GM12878 (cell line): Measurements from ENCODE around the gene RAB24. TPM values are rescaled to one million over a fixed set of nuclear protein-coding genes. Genes with fewer than 3 reads are reported as not detected.

Source experiments
- ATAC-seq: fragments of 200-7000 bp; cut with Tn5 transposase; 3 replicates; pipeline ENCODE4 v1.9.1; 2020; ENCODE audit warnings: mild to moderate bottlenecking, moderate library complexity
- BruUV-seq: library from RNA; stranded (reverse); fragments of 400-500 nt; replicated peaks from 2 replicates; lab custom pipeline; 2021; lab: Mats Ljungman, UMichigan
- CTCF ChIA-PET: fragments of 300-600 bp; sonication (Branson Sonifier 250); formaldehyde crosslinking; extraction: SDS; loops from one replicate; lab custom pipeline; 2021; ENCODE audit warnings: inconsistent platforms; lab: Yijun Ruan, JAX
- POLR2A ChIA-PET: fragments of 350-600 bp; formaldehyde crosslinking; extraction: SDS; loops from one replicate; lab custom pipeline; 2021; ENCODE audit warnings: inconsistent platforms; lab: Charles Lee
- RAD21 ChIA-PET: fragments of 300-600 bp; sonication (Branson Sonifier 250); formaldehyde crosslinking; loops from one replicate; lab custom pipeline; 2023; ENCODE audit warnings: antibody characterized with exemption; ENCODE audit not compliant: unreplicated experiment; lab: Charles Lee
- SMC1A ChIA-PET: fragments of 300-600 bp; sonication (Branson Sonifier 250); formaldehyde crosslinking; loops from one replicate; lab custom pipeline; 2023; ENCODE audit not compliant: unreplicated experiment, uncharacterized antibody; lab: Charles Lee
- DNase-seq: peaks from one replicate; pipeline ENCODE4 v3.0.0-alpha.2; 2011; ENCODE audit warnings: low read depth, low spot score
- FAIRE-seq: peaks from 3 replicates; lab custom pipeline; 2011; peaks lifted over from hg19 to GRCh38; lab: Jason Lieb, UNC
- H2AFZ ChIP-seq: 2 replicates; pipeline ENCODE4 v1.6.0; 2011; ENCODE audit warnings: low read depth, low read length, control low read depth; ENCODE audit not compliant: control insufficient read depth
- H3K27ac ChIP-seq: 2 replicates; pipeline ENCODE4 v1.5.1; 2011; ENCODE audit warnings: control low read depth; ENCODE audit not compliant: control insufficient read depth, insufficient read depth
- H3K27me3 ChIP-seq, 2 experiments: replicated peaks in 1 of 2; 2 replicates each; pipeline versions ENCODE4 v1.6.0 to v1.6.1; 2011; ENCODE audit warnings: low read length in 1 of 2; ENCODE audit not compliant: control insufficient read depth in 2 of 2, insufficient read depth in 2 of 2
- H3K36me3 ChIP-seq, 2 experiments: 2 replicates each; pipeline ENCODE4 v1.5.1; 2011; ENCODE audit warnings: low read length in 1 of 2; ENCODE audit not compliant: control insufficient read depth in 2 of 2, insufficient read depth in 2 of 2
- H3K4me1 ChIP-seq: 2 replicates; pipeline ENCODE4 v1.6.1; 2011; ENCODE audit warnings: mild to moderate bottlenecking, low read length, moderate library complexity, mixed read lengths; ENCODE audit not compliant: control insufficient read depth, insufficient read depth
- H3K4me2 ChIP-seq: 2 replicates; pipeline ENCODE4 v1.6.0; 2011; ENCODE audit warnings: control low read depth; ENCODE audit not compliant: control insufficient read depth, insufficient read depth
- H3K4me3 ChIP-seq: fragments of 200-600 bp; sonication (generic); 2 replicates; pipeline ENCODE4 v1.5.1; 2016
- H3K79me2 ChIP-seq: 2 replicates; pipeline ENCODE4 v1.6.0; 2011; ENCODE audit warnings: low read length; ENCODE audit not compliant: control insufficient read depth, insufficient read depth
- H3K9ac ChIP-seq: 2 replicates; pipeline ENCODE4 v1.8.0; 2011; ENCODE audit warnings: low read length, control low read depth, mixed read lengths; ENCODE audit not compliant: control insufficient read depth, insufficient read depth
- H3K9me3 ChIP-seq: replicated peaks from 3 replicates; pipeline ENCODE4 v1.5.1; 2011; ENCODE audit warnings: mild to moderate bottlenecking, low read length; ENCODE audit not compliant: control insufficient read depth, insufficient read depth
- H4K20me1 ChIP-seq: 2 replicates; pipeline ENCODE4 v1.6.0; 2011; ENCODE audit not compliant: control insufficient read depth, insufficient read depth
- ELK1 ChIP-seq: IDR thresholded peaks from 2 replicates; pipeline ENCODE4 v1.6.1; 2012; ENCODE audit warnings: low read depth, low read length, improper control_type of control experiment
- ETV6 ChIP-seq, 2 experiments: fragments of 450-650 bp in 1 of 2; IDR thresholded peaks in 1 of 2; conservative IDR thresholded peaks in 1 of 2; 2 replicates each; pipeline ENCODE4 v1.6.1; 2014; ENCODE audit warnings: antibody characterized with exemption in 1 of 2, borderline replicate concordance in 1 of 2, low read depth in 1 of 2, mild to moderate bottlenecking in 1 of 2, moderate library complexity in 1 of 2
- HDGF ChIP-seq: fragments of 450-650 bp; IDR thresholded peaks from 2 replicates; pipeline ENCODE4 v1.6.1; 2016; ENCODE audit warnings: antibody characterized with exemption
- IKZF2 ChIP-seq, 2 experiments: fragments of 450-650 bp; IDR thresholded peaks; 2 replicates each; pipeline ENCODE4 v1.6.1; 2017; ENCODE audit warnings: mild to moderate bottlenecking in 2 of 2, moderate library complexity in 2 of 2
- IRF5 ChIP-seq: fragments of 450-650 bp; IDR thresholded peaks from 2 replicates; pipeline ENCODE4 v1.6.1; 2017; ENCODE audit warnings: borderline replicate concordance
- KDM1A ChIP-seq: fragments of 200-600 bp; sonication (generic); IDR thresholded peaks from 2 replicates; pipeline ENCODE4 v1.6.1; 2016; ENCODE audit warnings: borderline replicate concordance
- MAX ChIP-seq: IDR thresholded peaks from 2 replicates; pipeline ENCODE4 v1.6.1; 2012; ENCODE audit warnings: low read depth, low read length, improper control_type of control experiment
- MEF2A ChIP-seq: IDR thresholded peaks from 2 replicates; pipeline ENCODE4 v1.6.1; 2011; ENCODE audit warnings: low read depth, mild to moderate bottlenecking, low read length, moderate library complexity; ENCODE audit not compliant: insufficient read depth
- MEF2B ChIP-seq: fragments of 450-650 bp; IDR thresholded peaks from 2 replicates; pipeline ENCODE4 v1.6.1; 2018; ENCODE audit warnings: mild to moderate bottlenecking, moderate library complexity; ENCODE audit not compliant: partially characterized antibody, poor library complexity, severe bottlenecking
- MLLT1 ChIP-seq: fragments of 450-650 bp; IDR thresholded peaks from 2 replicates; pipeline ENCODE4 v1.6.1; 2016; ENCODE audit warnings: mild to moderate bottlenecking
- NFIC ChIP-seq: IDR thresholded peaks from 2 replicates; pipeline ENCODE4 v1.6.1; 2012; ENCODE audit warnings: low read depth, mild to moderate bottlenecking, inconsistent platforms, low read length, moderate library complexity
- NRF1 ChIP-seq: conservative IDR thresholded peaks from 2 replicates; pipeline ENCODE4 v1.6.1; 2011; ENCODE audit warnings: mild to moderate bottlenecking, low read depth, low read length, improper control_type of control experiment
- POLR2AphosphoS2 ChIP-seq: IDR thresholded peaks from 2 replicates; pipeline ENCODE4 v1.6.1; 2011; ENCODE audit warnings: low read depth, mild to moderate bottlenecking, low read length, improper control_type of control experiment, moderate library complexity
- RELA ChIP-seq: fragments of 450-650 bp; IDR thresholded peaks from 2 replicates; pipeline ENCODE4 v1.8.0; 2014; ENCODE audit warnings: borderline replicate concordance; ENCODE audit not compliant: partially characterized antibody
- TCF12 ChIP-seq: IDR thresholded peaks from 2 replicates; pipeline ENCODE4 v1.6.1; 2011; ENCODE audit warnings: low read depth, mild to moderate bottlenecking, low read length
- ZNF207 ChIP-seq: fragments of 450-650 bp; IDR thresholded peaks from 2 replicates; pipeline ENCODE4 v1.6.1; 2014; ENCODE audit warnings: antibody characterized with exemption, mild to moderate bottlenecking, borderline replicate concordance
- ZSCAN29 ChIP-seq: fragments of 450-650 bp; IDR thresholded peaks from 2 replicates; pipeline ENCODE4 v1.6.1; 2017; ENCODE audit warnings: mild to moderate bottlenecking, moderate library complexity
- WGBS: methylation state at CpG from one replicate; pipeline ENCODE4 v1.1.6; 2016; ENCODE audit warnings: low lambda C conversion rate; ENCODE audit not compliant: insufficient replicate concordance, insufficient coverage; ENCODE audit errors: missing lambda C conversion rate; 5-methylcytosine and 5-hydroxymethylcytosine counted together
- in situ Hi-C: fragments of 300-500 bp; cut with MboI; formaldehyde crosslinking; loops from 9 replicates; pipeline ENCODE4 v1.14.3; 2018; ENCODE audit warnings: mixed read lengths
- intact Hi-C: fragments of 100-400 bp; cut with micrococcal nuclease; formaldehyde crosslinking; loops from one replicate; pipeline ENCODE4 v1.14.2; 2022; ENCODE audit not compliant: unreplicated experiment
- polyA plus RNA-seq, 11 experiments: library from polyadenylated mRNA; depleted of rRNA in 4 of 11; unstranded in 6 of 11; stranded (reverse) in 5 of 11; fragments of >200 nt; fragmentation: Nextera tagmentation in 4 of 11; fragmentation: Illumina TruSeq in 1 of 11; extraction: Ambion mirVana in 4 of 11; extraction: Trizol in 1 of 11; gene quantifications; 1 replicate in 1 of 11; 2 replicates in 10 of 11; pipeline versions ENCODE4 v1.2.1 to v1.2.3, GENCODE V29; 2011 to 2016; ENCODE audit warnings: inconsistent platforms in 2 of 11, missing spikeins in 2 of 11, low read depth in 1 of 11
- total RNA-seq, 4 experiments: library from RNA; depleted of rRNA in 3 of 4; stranded (reverse); fragments of >200 nt in 3 of 4; fragmentation: Illumina TruSeq in 1 of 4; extraction: Trizol in 1 of 4; gene quantifications; 2 replicates each; pipeline versions ENCODE4 v1.2.1 to v1.2.3, GENCODE V29; 2013 to 2021

RAB24 gene
- total and polyA plus RNA-seq, 10 of the 15 experiments (the other 5 are each of a cell fraction or from before 2014, with no cell fraction given) = 8.0 to 44.4 (median 24.4) TPM

- no peak for TF ChIP-seq IRF5
- 0 out of 4 replicates have a peak, but pooled peaks of 1 of the 2 experiments have one; percentile 13 for TF ChIP-seq ETV6 (conservative IDR thresholded peaks at IDR 0.05 in 1 of 2, IDR thresholded peaks at IDR 0.05 in 1 of 2; ENCODE audit: borderline replicate concordance in 1 of 2, low read depth in 1 of 2)
- 0 out of 2 replicates have a peak, but pooled peaks have one; percentile 25 for TF ChIP-seq NFIC
- 0 out of 2 replicates have a peak, but pooled peaks have one; percentile 31 for TF ChIP-seq MLLT1
- peak in 1 of 2 experiments; percentile 38; a peak in 1 of 4 replicates for TF ChIP-seq IKZF2 (IDR thresholded peaks at IDR 0.05)
- TF ChIP-seq KDM1A = 0 out of 2 replicates have a peak, but pooled peaks have one; percentile 21
These were observed 12.5 kb downstream of the RAB24 start (continued) for GRCh38 chr5:177290816-177291596.

GRCh38 chr5:177288191-177288590 lies 15.3 kb downstream of the RAB24 start:
- in situ Hi-C loops = no loop called here
- FAIRE-seq (no peak), ATAC-seq (no peak), DNase-seq (no peak)
- Histone ChIP-seq H3K9ac (no peak overlapping the region), H3K27ac (no peak overlapping the region), H3K27me3 (no peaks in the 10 kb centered on the region), H3K9me3 (no peaks in the 10 kb centered on the region), H2AFZ (no peak overlapping the region), H3K4me3 (no peak overlapping the region), H3K36me3 (peaks cover 8 to 36% of the 10 kb centered on the region in 2 experiments), H4K20me1 (no peaks in the 10 kb centered on the region), H3K4me2 (no peak overlapping the region), H3K4me1 (peaks cover 15% of the 10 kb centered on the region), H3K79me2 (no peaks in the 10 kb centered on the region)
- POLR2A ChIA-PET = no interaction called here
- WGBS = 93% methylated on average over 2 of the region's 2 CpGs
- no TSS peak for BruUV-seq
- intact Hi-C loops = no loop called here
- CTCF ChIA-PET = no interaction called here
- RAD21 ChIA-PET = no interaction called here
- SMC1A ChIA-PET = interaction anchor here (0.6 kb wide), 1 partner anchor 220 kb away, joined by 3 read pairs; no protein-coding TSS in a partner anchor
- TF ChIP-seq ELK1 (no peak), POLR2AphosphoS2 (no peak), MAX (no peak), RELA (no peak), MEF2A (no peak), TCF12 (no peak), MEF2B (no peak), NRF1 (no peak), ZSCAN29 (no peak), ZNF207 (no peak), HDGF (no peak)
